GM18508 (cell line): ENCODE results near the gene SSB.
"Not testable (repeated sequence)": the region's sequence is repeated elsewhere in the genome, so short reads cannot be mapped to it uniquely, and the experiment has no call there.

ENCODE experiments used
- ATAC-seq: cut with Tn5 transposase; IDR thresholded peaks from one replicate; pipeline ENCODE4 v1.9.1; 2021; ENCODE audit warnings: moderate number of reproducible peaks; ENCODE audit not compliant: insufficient read depth, unreplicated experiment

Gene SSB

DNA sequence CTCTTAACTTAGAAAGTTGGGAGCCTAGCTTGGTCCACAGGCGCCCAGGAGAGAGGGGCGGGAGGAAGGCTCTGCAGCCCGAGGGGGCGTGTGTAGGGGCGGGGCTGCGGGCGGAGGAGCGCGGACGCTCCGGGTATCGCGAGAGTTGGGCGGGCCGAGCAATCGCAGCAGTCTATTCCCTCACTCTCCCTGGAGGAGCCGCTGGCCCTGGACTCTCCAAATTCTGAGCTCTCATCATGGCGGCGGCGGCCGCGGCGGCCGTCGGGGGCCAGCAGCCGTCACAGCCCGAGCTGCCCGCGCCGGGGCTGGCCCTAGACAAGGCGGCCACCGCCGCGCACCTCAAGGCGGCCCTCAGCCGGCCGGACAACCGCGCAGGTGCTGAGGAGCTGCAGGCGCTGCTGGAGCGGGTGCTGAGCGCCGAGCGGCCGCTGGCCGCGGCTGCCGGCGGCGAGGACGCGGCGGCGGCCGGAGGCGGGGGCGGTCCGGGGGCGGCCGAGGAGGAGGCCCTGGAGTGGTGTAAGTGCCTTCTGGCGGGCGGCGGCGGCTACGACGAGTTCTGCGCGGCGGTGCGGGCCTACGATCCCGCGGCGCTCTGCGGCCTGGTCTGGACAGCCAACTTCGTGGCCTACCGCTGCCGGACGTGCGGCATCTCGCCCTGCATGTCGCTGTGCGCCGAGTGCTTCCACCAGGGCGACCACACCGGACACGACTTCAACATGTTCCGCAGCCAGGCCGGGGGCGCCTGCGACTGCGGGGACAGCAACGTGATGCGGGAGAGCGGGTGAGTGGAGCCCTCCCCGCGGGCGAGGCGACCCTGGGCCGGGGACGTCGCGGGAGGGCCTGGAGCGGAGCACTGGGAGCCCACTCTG is 28.8 kb downstream of the SSB start, which contains the start of gene UBR3:
TSS of gene UBR3 (plus strand) at position 183 of the 869 bp plus-strand sequence. CDS start at position 237, 54 bp downstream.
- peak; percentile 68 for ATAC-seq

DNA sequence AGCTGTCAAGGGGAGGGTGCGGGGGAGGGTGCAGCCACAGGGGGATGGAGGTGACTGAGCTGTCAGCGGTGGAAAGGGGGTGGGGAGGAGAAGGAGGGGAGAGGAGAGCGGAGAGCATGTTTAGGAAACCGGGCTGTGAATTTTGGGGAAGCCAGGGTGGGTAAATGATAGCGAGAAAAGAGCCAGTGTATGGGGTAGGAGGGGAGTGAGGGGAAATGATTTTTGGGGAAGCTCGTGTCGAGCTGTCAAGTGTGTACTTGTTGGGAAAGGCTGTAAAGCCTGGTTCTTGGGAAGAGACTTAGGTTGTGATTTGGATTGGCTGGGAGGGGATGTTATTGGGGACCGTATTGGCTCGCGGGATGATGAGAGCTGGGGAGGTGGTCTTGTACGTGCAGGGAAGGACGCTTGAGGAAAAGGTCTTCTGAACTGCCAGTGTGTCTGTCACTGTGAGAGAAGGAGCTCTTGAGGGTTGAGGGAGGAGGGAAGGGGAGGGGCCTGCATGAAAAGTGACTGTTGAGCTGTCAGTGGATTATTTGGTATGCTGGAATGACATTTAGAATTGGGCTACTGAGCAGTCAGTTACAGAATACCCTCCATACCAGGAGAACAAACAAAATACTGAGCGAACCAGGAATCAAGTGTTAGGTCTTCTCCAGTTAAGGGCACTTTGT is 29.6 kb downstream of the SSB start:
- ATAC-seq, result no peak

GRCh38 chr2:169834401-169834800 is 35.7 kb downstream of the SSB start:
- ATAC-seq, result no peak

- ATAC-seq, result no peak
Observed at GRCh38 chr2:169838743-169839489, 40.2 kb downstream of the SSB start.

- no peak for ATAC-seq
Observed at GRCh38 chr2:169839954-169840746, 41.5 kb downstream of the SSB start.

DNA sequence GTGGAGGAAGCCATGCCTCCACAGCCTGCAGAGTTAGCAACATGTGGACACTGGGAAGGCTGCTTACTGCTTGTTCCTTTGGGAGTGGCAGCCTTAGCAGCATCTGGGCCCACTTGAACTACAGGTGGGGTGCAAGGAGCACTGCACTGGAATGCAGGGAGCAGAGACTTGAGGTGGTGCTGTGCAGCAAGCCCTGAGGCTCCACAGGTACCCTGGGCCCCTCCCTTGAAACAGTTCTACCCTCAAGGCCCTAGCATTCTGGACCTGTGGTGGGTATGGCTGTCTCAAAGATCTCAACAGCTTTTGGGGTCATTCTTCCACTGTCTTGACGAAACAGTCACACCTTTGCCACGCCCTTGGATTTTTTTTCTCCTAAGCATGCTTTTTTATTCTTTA is 42.1 kb downstream of the SSB start:
- ATAC-seq, result no peak

GRCh38 chr2:169841625-169842024 is 43.0 kb downstream of the SSB start:
- ATAC-seq, result not testable (repeated sequence)

GRCh38 chr2:169845016-169845415 is 46.3 kb downstream of the SSB start:
- no peak for ATAC-seq

GRCh38 chr2:169848959-169849693 is 50.5 kb downstream of the SSB start:
- ATAC-seq, result not testable (repeated sequence)

DNA sequence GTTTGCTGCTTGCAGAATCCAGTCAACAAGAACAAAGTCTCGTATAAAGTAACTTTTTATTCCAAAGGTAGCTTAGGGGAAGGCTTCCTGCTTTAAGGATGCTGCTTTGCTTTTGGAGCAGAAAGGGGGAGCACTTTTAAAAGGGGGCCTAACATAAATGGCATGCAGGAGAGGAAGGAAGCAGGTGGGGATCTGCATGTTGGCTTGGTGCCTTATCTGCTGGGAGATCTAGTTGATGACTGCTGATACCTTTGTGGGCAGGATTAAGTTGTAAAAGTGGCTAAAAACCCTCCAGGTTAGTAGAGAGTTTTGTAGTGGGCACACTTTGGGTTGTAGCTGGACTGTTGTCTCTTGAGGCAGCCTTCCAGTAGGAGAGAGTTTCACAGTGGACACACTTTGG is 51.0 kb downstream of the SSB start:
- ATAC-seq, result no peak

DNA sequence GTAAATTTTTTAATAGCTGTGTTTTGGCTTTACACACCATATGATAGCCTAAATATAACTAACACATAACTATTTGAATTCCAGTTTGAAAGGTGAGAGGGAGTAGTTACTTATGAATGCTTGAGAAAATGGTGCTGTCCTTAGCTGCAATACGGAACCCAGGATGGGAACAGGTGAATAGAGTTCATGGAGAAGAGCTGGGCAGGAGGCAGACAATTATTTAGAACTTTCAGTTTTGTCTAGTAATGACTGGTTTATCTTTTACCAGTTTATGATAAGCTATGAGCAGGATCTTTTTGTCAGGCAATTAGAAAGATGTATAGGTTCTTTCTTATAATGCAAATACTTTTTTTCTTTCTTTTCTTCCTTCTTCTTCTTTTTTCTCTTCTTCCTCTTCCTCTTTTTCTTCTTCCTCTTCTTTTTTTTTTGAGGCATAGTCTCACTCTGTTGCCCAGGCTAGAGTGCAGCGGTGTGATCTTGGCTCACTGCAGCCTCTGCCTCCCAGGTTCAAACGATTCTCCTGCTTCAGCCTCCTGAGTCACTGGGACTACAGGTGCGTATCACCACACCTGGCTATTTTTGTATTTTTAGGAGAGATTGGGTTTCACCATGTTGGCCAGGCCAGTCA is 54.5 kb downstream of the SSB start:
- no peak for ATAC-seq

GRCh38 chr2:169855281-169856258 is 56.9 kb downstream of the SSB start:
- not testable (repeated sequence) for ATAC-seq

DNA sequence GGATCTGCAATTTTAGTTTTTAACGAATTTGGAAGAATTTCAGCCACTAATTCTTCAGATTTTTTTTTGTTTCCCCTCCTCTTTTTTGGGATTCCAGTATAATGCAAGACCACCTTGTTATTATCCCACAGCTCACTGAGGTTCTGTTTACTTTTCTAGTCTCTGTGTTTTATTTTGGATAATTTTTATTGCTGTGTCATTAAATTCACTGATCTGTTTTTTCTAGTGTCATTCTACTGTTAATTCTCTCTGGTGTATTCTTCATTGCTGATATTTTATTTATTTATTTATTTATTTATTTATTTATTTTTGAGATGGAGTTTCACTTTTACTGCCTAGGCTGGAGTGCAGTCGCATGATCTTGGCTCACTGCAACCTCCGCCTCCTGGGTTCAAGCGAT is 60.8 kb downstream of the SSB start:
- no peak for ATAC-seq

- ATAC-seq, result no peak
Observed at GRCh38 chr2:169860149-169860548, 61.5 kb downstream of the SSB start.
